ENCODE data around the gene DISC1. TPM values are rescaled to one million over a fixed set of nuclear protein-coding genes. Genes with fewer than 3 reads are reported as not detected.

DISC1 gene
- total RNA-seq, 1 experiment from 2014 or later: 13.5 TPM

GRCh38 chr1:231796141-231796540 is 169.6 kb downstream of the DISC1 start:
- POLR2A ChIA-PET: no interaction called here
- peaks cover 7% of the 10 kb centered on the region for H3K4me1 Mint-ChIP-seq (ENCODE audit: low read depth, unreplicated experiment)
- TF ChIP-seq CTCF (IDR thresholded peaks at IDR 0.05; ENCODE audit: insufficient read depth in 1 of 2, low read depth in 1 of 2, low read length in 1 of 2, severe bottlenecking in 1 of 2, unreplicated experiment in 1 of 2): no peak
- H3K36me3 Mint-ChIP-seq (ENCODE audit: insufficient read depth, unreplicated experiment): peaks cover 20% of the 10 kb centered on the region
- peaks cover 14% of the 10 kb centered on the region for H3K9me3 Mint-ChIP-seq (ENCODE audit: unreplicated experiment)
- CTCF ChIA-PET: no interaction called here
- intact Hi-C loops (cut with micrococcal nuclease; ENCODE audit: unreplicated experiment): no loop called here
- H3K27ac Mint-ChIP-seq (ENCODE audit: unreplicated experiment): no peak overlapping the region
- no peak overlapping the region for H3K4me3 ChIP-seq (ENCODE audit: low read depth, low read length)
- BruUV-seq (replicated peaks): no TSS peak
- H3K9me3 ChIP-seq: 0 out of 2 replicates have a peak, but pooled peaks cover 2% of the 10 kb centered on the region
- H3K4me3 Mint-ChIP-seq (ENCODE audit: unreplicated experiment): no peak overlapping the region
- DNase-seq: no peak
- H3K4me1 ChIP-seq: no peaks in the 10 kb centered on the region
- no peaks in the 10 kb centered on the region for H3K27me3 Mint-ChIP-seq (ENCODE audit: insufficient read depth, unreplicated experiment)
- no peaks in the 10 kb centered on the region for H3K36me3 ChIP-seq (ENCODE audit: control insufficient read depth, insufficient read depth, low read length)
- no peaks in the 10 kb centered on the region for H3K27me3 ChIP-seq (replicated peaks; ENCODE audit: control insufficient read depth, insufficient read depth, low read length)

- H3K9me3 Mint-ChIP-seq (ENCODE audit: unreplicated experiment): peaks cover 14% of the 10 kb centered on the region
- peaks cover 27% of the 10 kb centered on the region for H3K36me3 Mint-ChIP-seq (ENCODE audit: insufficient read depth, unreplicated experiment)
- peak overlapping the region; percentile 64 for H3K4me3 Mint-ChIP-seq (ENCODE audit: unreplicated experiment)
- ChIA-PET POLR2A (no interaction called here), CTCF (no interaction called here)
- no TSS peak for BruUV-seq (replicated peaks)
- no peaks in the 10 kb centered on the region for H3K36me3 ChIP-seq (ENCODE audit: control insufficient read depth, insufficient read depth, low read length)
- H3K4me3 ChIP-seq (ENCODE audit: low read depth, low read length): no peak overlapping the region
- no peaks in the 10 kb centered on the region for H3K27me3 Mint-ChIP-seq (ENCODE audit: insufficient read depth, unreplicated experiment)
- no peaks in the 10 kb centered on the region for H3K27me3 ChIP-seq (replicated peaks; ENCODE audit: control insufficient read depth, insufficient read depth, low read length)
- no peak for TF ChIP-seq CTCF (IDR thresholded peaks at IDR 0.05; ENCODE audit: insufficient read depth in 1 of 2, low read depth in 1 of 2, low read length in 1 of 2, severe bottlenecking in 1 of 2, unreplicated experiment in 1 of 2)
- peak overlapping the region; percentile 85 for H3K27ac Mint-ChIP-seq (ENCODE audit: unreplicated experiment)
- intact Hi-C loops (cut with micrococcal nuclease; ENCODE audit: unreplicated experiment): no loop called here
- 0 out of 2 replicates have a peak, but pooled peaks cover 2% of the 10 kb centered on the region for H3K9me3 ChIP-seq
- H3K4me1 Mint-ChIP-seq (ENCODE audit: low read depth, unreplicated experiment): peaks cover 7% of the 10 kb centered on the region
- no peak for DNase-seq
- no peaks in the 10 kb centered on the region for H3K4me1 ChIP-seq
Observed at GRCh38 chr1:231799363-231799986, 172.9 kb downstream of the DISC1 start.

GRCh38 chr1:231800108-231800507 is 173.5 kb downstream of the DISC1 start:
- Histone ChIP-seq H3K4me1 (no peaks in the 10 kb centered on the region), H3K9me3 (0 out of 2 replicates have a peak, but pooled peaks cover 2% of the 10 kb centered on the region), H3K4me3 (ENCODE audit: low read depth, low read length) (no peak overlapping the region), H3K36me3 (ENCODE audit: control insufficient read depth, insufficient read depth, low read length) (no peaks in the 10 kb centered on the region), H3K27me3 (replicated peaks; ENCODE audit: control insufficient read depth, insufficient read depth, low read length) (no peaks in the 10 kb centered on the region)
- Mint-ChIP-seq H3K4me1 (ENCODE audit: low read depth, unreplicated experiment) (peaks cover 7% of the 10 kb centered on the region), H3K4me3 (ENCODE audit: unreplicated experiment) (peak overlapping the region; percentile 64), H3K36me3 (ENCODE audit: insufficient read depth, unreplicated experiment) (peaks cover 27% of the 10 kb centered on the region), H3K27ac (ENCODE audit: unreplicated experiment) (peak overlapping the region; percentile 85), H3K27me3 (ENCODE audit: insufficient read depth, unreplicated experiment) (no peaks in the 10 kb centered on the region), H3K9me3 (ENCODE audit: unreplicated experiment) (peaks cover 14% of the 10 kb centered on the region)
- intact Hi-C loops (cut with micrococcal nuclease; ENCODE audit: unreplicated experiment): no loop called here
- POLR2A ChIA-PET: no interaction called here
- BruUV-seq (replicated peaks): no TSS peak
- no peak for DNase-seq
- CTCF ChIA-PET: no interaction called here
- no peak for TF ChIP-seq CTCF (IDR thresholded peaks at IDR 0.05; ENCODE audit: insufficient read depth in 1 of 2, low read depth in 1 of 2, low read length in 1 of 2, severe bottlenecking in 1 of 2, unreplicated experiment in 1 of 2)

Data from Caco-2 (cell line).